DOHH2 (cell line): ENCODE data around the gene EPDR1.

ENCODE experiments used
- EZH2phosphoT487 ChIP-seq: fragments of 200-600 bp; sonication (generic); IDR thresholded peaks from 2 replicates; pipeline ENCODE4 v1.6.1; 2017; ENCODE audit warnings: borderline replicate concordance, mild to moderate bottlenecking, antibody characterized with exemption, low read length, moderate library complexity, mixed read lengths
- TF ChIP-seq, protein P1 (sequence below): fragments of 200-600 bp; sonication (generic); IDR thresholded peaks from one replicate; pipeline ENCODE4 v1.5.1; 2014; ENCODE audit warnings: antibody characterized with exemption, mild to moderate bottlenecking, low read depth, low read length; ENCODE audit not compliant: poor library complexity, severe bottlenecking

DNA sequence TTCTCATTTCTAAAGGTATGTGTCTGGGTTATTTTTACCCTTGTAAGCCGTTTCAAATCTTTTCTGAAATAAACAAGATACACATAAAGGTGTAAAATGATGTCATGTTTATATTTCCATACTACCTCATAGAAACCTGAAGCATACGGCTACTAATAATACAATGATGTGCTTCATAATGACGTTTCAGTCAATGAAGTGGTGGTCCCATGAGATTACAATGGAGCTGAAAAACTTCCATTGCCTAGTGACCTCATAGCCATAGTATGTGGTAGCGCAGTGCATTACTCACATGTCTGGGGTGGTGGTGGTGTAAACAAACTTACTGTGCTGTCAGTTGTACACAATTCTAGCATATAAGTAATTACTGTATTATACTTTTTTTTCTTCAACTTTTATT is 24.9 kb downstream of the EPDR1 start:
- TF ChIP-seq, protein P1, sequence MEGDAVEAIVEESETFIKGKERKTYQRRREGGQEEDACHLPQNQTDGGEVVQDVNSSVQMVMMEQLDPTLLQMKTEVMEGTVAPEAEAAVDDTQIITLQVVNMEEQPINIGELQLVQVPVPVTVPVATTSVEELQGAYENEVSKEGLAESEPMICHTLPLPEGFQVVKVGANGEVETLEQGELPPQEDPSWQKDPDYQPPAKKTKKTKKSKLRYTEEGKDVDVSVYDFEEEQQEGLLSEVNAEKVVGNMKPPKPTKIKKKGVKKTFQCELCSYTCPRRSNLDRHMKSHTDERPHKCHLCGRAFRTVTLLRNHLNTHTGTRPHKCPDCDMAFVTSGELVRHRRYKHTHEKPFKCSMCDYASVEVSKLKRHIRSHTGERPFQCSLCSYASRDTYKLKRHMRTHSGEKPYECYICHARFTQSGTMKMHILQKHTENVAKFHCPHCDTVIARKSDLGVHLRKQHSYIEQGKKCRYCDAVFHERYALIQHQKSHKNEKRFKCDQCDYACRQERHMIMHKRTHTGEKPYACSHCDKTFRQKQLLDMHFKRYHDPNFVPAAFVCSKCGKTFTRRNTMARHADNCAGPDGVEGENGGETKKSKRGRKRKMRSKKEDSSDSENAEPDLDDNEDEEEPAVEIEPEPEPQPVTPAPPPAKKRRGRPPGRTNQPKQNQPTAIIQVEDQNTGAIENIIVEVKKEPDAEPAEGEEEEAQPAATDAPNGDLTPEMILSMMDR, result no peak
- no peak for TF ChIP-seq EZH2phosphoT487
